Measurements from ENCODE around the gene POLD2. TPM values are rescaled to one million over a fixed set of nuclear protein-coding genes. Genes with fewer than 3 reads are reported as not detected.
"Not testable (repeated sequence)": the region's sequence is repeated elsewhere in the genome, so short reads cannot be mapped to it uniquely, and the experiment has no call there.

POLD2 gene
- total RNA-seq, 1 experiment from 2014 or later, result 127 TPM

- DNase-seq (ENCODE audit: low read depth), result no peak
Measured at GRCh38 chr7:44139311-44140010, 16.1 kb upstream of the POLD2 start.

GRCh38 chr7:44138698-44139097 is 15.3 kb upstream of the POLD2 start:
- DNase-seq (ENCODE audit: low read depth), result no peak

GRCh38 chr7:44136731-44137130 is 13.4 kb upstream of the POLD2 start:
- no peak for DNase-seq (ENCODE audit: low read depth)

- DNase-seq (ENCODE audit: low read depth), result peak; percentile 36
Measured at GRCh38 chr7:44134943-44135628, 11.7 kb upstream of the POLD2 start.

- DNase-seq (ENCODE audit: low read depth), result no peak
Measured at GRCh38 chr7:44133295-44133694, 9.9 kb upstream of the POLD2 start.

- no peak for DNase-seq (ENCODE audit: low read depth)
Measured at GRCh38 chr7:44132039-44132438, 8.7 kb upstream of the POLD2 start.

GRCh38 chr7:44131173-44132029 is 8.1 kb upstream of the POLD2 start:
- DNase-seq (ENCODE audit: low read depth), result peak; percentile 50

GRCh38 chr7:44128721-44129582 is 5.6 kb upstream of the POLD2 start:
- no peak for DNase-seq (ENCODE audit: low read depth)

GRCh38 chr7:44127161-44127560 is 3.8 kb upstream of the POLD2 start:
- no peak for DNase-seq (ENCODE audit: low read depth)

- DNase-seq (ENCODE audit: low read depth), result not testable (repeated sequence)
Measured at GRCh38 chr7:44126574-44126973, 3.2 kb upstream of the POLD2 start.

- DNase-seq (ENCODE audit: low read depth), result no peak
Measured at GRCh38 chr7:44124822-44125202, 1.5 kb upstream of the POLD2 start.

- no peak for DNase-seq (ENCODE audit: low read depth)
Measured at GRCh38 chr7:44122529-44122928, 819 bp downstream of the POLD2 start.

- DNase-seq (ENCODE audit: low read depth), result no peak
Measured at GRCh38 chr7:44121761-44122420, 1.5 kb downstream of the POLD2 start.

GRCh38 chr7:44120395-44120794 is 3.0 kb downstream of the POLD2 start:
- DNase-seq (ENCODE audit: low read depth), result no peak

GRCh38 chr7:44119829-44120380 is 3.4 kb downstream of the POLD2 start:
- no peak for DNase-seq (ENCODE audit: low read depth)

- DNase-seq (ENCODE audit: low read depth), result no peak
Measured at GRCh38 chr7:44117801-44118429, 5.4 kb downstream of the POLD2 start.

- DNase-seq (ENCODE audit: low read depth), result no peak
Measured at GRCh38 chr7:44116789-44117666, 6.3 kb downstream of the POLD2 start.

- no peak for DNase-seq (ENCODE audit: low read depth)
Measured at GRCh38 chr7:44116087-44116788, 7.1 kb downstream of the POLD2 start.
